Measurements from ENCODE around the gene PIP5KL1. TPM values are rescaled to one million over a fixed set of nuclear protein-coding genes. Genes with fewer than 3 reads are reported as not detected.

Gene PIP5KL1
- total RNA-seq, 1 donor from 2014 or later = 1.5 TPM

GRCh38 chr9:127915801-127916719 lies 14.5 kb downstream of the PIP5KL1 start:
- peak; percentile 91 for DNase-seq (ENCODE audit: low read depth)

GRCh38 chr9:127915325-127915752 lies 15.2 kb downstream of the PIP5KL1 start:
- DNase-seq (ENCODE audit: low read depth) = no peak

GRCh38 chr9:127913682-127914081 lies 16.9 kb downstream of the PIP5KL1 start:
- DNase-seq (ENCODE audit: low read depth) = no peak

DNA sequence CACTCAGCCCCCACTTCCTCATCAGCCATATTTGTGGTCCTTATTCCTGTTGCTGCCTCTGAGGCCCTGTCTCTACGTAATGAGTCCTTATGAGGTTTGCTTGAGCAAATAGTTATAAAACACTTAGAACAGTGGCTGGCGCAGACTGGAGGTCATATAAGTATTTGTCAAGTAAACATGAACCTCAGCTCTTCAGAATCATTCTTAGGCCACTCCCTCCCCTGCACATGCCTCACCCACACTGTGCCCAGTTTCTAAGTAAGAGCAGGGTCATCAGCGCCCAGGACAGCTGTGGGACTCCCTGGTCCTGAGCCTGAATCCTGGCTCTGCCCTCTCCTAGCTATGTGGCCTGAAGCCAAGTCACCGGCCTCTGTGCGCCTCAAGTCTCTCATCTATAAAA lies 17.7 kb downstream of the PIP5KL1 start:
- no peak for DNase-seq (ENCODE audit: low read depth)

DNA sequence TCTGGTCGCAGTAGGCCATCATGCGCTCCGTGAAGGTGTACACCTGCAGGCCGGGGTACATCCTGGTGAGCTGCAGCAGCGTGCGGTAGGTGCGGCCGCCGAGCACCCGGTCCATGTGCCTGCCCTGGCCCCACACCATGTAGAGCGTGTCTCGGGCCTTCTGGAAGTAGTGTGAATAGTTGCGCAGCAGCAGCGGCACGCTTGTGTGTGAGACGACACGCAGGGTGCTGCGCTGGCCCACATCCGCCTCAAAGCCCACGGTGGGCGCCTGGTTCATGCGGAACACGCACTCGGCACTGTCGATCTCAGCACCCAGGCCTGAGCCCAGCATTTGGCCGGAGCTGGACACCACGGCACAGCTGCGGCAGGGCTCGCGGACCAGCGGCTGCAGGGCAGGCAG lies 18.3 kb downstream of the PIP5KL1 start:
- no peak for DNase-seq (ENCODE audit: low read depth)

- DNase-seq (ENCODE audit: low read depth) = peak; percentile 55
Measured at GRCh38 chr9:127910613-127911205, 19.9 kb downstream of the PIP5KL1 start.

DNA sequence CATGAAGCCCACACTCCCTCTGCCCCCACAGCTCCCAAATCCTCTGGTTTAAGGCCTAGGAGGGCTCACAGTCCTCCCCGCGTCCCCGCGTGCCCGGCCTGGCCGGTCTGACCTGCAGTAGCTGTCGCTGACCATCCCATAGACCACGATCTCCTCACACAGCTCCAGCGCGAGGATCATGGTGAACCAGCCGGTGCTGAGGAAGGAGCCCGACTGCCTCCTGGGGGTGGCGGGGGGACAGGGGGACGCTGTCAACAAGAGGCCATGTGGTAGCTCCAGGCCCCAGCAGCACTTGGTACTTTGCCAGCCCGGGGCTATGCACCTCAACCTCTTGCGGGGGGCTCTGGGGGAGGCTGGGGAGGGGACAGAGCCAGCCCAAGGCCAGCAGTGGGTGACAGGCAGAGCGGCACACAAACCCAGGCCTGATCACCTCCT lies 20.7 kb downstream of the PIP5KL1 start:
- DNase-seq (ENCODE audit: low read depth) = no peak

DNA sequence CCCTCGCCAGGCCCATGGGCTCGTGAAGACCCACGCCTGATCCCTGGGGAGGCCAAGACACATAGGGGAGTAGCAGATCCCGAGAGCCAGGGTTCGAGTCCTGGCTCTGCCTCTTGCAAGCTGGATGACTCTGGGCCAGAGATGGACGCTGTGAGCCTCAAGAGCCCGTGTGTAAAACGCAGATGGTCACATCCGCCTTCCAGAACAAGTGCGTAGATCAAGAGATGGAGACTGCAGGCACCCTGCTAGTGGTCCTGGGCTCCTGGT lies 22.0 kb downstream of the PIP5KL1 start:
- no peak for DNase-seq (ENCODE audit: low read depth)

GRCh38 chr9:127907867-127908659 lies 22.5 kb downstream of the PIP5KL1 start:
- DNase-seq (ENCODE audit: low read depth) = no peak

GRCh38 chr9:127905788-127906191 lies 24.8 kb downstream of the PIP5KL1 start:
- DNase-seq (ENCODE audit: low read depth) = no peak

DNA sequence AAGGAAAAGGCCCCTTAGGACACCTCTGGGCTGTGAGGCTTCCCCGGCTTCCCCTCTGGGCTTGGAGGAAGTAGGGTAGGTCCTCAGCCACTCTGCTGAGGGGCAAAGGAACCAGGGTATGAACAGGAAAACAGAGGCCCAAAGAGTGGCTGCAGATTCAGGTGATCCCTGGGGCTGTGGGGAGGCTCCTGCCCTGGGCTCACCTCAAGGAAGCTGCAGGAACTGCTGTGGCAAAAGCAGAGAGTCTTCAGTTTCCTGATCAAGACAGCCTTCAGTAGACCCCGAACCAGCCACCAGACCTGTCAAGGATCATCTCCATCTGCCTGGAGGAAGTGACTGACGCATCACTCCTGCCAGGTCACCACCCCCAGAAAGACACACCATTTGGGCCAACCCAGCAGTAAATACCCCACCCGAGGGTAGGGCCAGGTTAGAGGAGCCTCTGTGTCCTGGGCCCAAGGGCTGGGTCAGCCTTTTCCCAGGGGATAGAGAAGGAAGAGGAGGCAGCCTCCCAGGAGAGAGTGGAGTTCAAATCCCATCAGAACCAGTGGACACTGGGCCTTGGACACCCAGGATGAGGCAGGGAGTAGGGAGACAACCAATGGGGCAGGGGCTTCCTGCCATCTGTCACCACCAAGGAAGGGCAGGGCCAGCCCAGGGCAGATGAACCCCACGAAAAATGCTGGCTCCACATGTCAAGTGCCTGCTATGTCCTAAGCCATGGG lies 25.4 kb downstream of the PIP5KL1 start:
- DNase-seq (ENCODE audit: low read depth) = no peak

DNA sequence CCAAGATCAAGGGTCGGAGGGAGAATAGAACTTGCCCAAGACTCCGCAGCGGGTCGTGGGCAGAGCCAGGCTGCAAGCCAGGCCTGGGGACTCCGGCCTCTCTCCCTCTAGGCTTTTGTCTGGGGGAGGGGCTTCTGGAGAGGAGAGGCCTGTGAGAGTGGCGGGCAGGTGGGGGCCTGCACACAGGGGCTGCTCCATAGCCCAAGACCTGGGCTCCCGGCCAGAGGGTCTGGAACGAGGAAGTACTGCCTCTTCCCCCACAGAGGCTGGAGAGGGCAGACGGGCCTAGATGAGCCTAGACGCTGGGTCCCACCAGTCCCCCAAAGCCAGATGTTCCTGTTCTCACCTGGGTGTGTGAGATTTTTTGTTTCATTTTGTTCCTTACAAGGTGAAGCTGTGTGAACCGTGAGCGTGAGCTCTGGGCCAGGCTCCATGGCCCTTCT lies 26.0 kb downstream of the PIP5KL1 start:
- no peak for DNase-seq (ENCODE audit: low read depth)

DNA sequence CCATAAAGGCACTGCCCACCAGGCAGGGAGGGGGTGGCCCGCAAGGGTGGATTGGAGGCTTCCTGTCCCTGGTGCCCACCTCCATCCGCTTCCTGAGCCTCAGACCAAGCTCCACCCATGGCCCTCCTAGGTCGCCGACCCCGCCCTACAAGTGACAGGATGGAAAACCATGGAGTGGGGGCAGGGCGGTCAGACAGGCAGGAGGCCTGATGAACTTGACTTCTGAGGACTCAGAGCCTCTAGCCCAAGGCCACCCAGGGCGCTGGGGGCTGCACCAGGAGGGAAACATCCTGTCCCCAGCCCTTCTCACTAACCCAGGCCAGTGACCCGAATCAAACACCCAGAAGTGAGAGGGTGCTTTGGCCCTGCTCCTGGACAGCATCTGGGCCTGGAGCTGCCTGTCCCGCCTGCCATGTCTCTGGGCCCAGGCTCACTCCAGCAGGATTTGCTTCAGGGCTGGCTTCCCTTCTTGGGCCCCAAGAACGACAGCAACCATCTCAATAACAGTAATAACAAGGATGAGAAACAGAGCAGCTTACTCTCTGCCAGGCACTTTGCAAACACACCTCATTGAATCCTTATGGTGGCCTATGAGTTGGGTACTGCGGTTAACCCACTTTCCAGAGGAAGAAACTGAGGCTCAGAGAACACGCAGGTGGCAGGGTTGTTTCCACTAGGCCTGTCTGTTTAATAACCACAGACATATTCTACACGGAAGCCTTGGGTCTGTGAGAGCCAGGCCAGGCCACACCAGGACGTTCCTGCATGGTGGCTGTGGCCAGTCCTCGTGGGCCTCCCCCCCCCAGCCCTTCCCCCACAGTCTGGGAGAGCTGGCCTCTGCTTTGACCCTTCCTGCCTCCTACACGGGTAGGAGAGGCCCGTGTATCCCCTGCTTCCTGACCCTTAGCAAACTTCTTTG lies 26.8 kb downstream of the PIP5KL1 start:
- DNase-seq (ENCODE audit: low read depth) = no peak

DNA sequence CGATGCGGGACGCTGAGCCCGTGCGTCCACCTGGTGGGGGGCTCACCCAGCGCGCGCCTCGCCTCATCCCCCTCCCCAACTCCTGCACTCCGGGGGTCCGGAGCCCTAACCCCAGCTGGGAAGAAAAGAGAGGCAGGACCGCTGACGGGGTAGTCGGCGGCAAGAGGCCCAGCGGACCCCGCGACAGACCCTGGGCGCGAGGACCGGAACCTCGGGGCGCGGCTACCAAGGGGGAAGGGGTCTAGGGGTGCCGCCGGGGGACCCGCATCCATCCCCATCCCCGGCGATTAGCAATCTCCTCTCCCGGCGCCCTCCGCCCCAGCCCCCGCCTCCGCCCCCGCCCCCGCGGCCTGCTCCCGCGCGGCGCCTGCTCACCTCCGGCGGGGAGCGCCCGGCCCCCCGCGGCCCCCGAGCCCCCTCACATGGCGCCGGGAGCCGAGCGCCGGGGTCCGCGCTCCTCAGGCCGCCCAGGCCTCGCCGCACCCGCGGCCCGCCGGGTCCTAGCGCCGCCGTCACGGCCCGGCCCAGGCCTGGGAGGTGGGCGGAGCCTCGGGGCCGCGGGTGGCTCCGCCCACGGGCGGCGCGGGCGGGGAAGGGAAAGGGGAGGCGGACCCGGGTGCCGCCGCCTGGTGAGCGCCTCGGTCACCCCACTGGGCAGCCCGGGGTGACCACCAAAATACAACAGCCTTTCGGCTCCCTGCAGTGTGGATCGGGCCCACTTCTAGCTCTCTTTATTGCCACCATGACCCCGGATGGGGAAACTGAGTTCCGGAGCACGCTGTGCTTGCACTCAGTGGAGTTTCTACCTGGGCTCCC lies 31.2 kb downstream of the PIP5KL1 start, which contains the start of gene ST6GALNAC6:
Gene ST6GALNAC6 (minus strand): TSS at position 476 of the 816 bp plus-strand sequence. CDS start 1,622 bp downstream, outside the sequence.
- peak; percentile 84 for DNase-seq (ENCODE audit: low read depth)

GRCh38 chr9:127898433-127899127 lies 32.0 kb downstream of the PIP5KL1 start:
- DNase-seq (ENCODE audit: low read depth) = peak; percentile 92

DNA sequence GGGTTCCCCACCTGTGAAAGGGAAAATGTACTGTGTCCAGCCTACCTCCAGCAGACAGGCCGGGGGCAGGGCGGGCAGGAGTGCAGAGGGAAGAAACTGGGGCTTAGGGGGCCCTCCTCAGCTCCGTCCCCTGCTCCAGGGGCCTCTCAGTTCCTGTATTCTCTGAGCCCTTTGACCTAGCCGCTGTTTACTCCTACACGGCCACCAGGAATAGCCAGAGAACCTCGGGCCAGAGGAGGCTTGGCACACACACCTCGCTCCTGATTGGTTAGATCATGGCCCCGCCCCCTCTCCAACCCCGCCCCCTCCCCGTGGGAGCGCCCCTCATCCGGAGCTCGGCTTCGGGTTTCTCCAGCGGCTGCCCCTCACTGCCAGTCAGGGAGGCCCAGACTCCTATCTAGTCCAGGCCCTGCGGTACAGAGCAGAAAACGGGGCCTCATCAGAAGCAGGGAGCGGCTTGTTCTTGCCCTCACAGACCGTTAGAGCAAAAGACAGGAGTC lies 33.3 kb downstream of the PIP5KL1 start:
- DNase-seq (ENCODE audit: low read depth) = peak; percentile 81

DNA sequence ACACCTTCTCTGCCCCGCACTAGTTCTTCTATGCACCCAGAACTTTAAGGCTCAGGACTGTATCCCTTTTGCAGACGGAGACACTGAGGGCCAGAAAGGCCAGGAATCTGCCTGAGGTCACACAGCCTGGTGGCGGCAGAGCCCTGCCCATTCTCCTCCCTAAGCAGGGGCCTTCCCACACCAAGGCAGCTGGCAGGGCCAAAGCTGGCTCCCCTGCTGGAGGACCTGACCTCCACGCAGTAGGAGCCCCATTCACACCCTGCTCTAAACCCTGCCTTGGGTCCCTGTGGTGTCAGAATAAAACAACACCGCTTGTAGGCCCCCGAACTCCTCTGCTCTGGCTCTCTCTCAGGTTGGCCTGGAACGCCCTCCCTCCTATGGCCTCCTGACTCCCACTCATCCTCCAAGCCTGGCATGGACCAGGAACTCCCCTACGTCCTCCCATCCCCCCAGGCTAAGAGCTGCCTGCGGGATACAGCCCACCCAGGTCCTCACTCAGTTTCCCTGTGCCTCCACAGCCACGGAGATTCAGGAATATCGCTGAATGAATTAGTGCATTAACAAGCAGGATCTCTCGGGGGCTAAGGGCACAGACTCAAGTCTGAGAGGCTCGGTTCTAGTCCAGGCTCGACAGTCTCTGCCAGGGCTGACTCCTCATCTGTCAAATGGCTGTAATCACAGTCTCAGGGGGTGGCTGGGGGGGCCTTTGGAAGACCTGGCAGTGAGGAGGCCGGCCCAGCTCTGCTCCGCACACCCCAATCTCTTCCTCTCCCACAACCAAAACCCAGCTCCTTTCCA lies 34.0 kb downstream of the PIP5KL1 start:
- DNase-seq (ENCODE audit: low read depth) = no peak
